Mesenchymal stem cell (in vitro differentiated cells and primary cell): ENCODE measurements around the gene C1orf174.
A peak's percentile ranks its signal among the peaks of the same experiment; 100 is the strongest.

Experiments
- DNase-seq: peaks from one replicate; pipeline ENCODE4 v3.0.0-alpha.2; 2013
- H2AFZ ChIP-seq: one replicate; pipeline ENCODE4 v1.6.1; 2013; ENCODE audit warnings: low read depth, mild to moderate bottlenecking, control low read depth, inconsistent platforms, low read length, moderate library complexity
- H2AK5ac ChIP-seq: 2 replicates; pipeline ENCODE4 v1.6.1; 2013; ENCODE audit warnings: low read length, moderate library complexity, mild to moderate bottlenecking, inconsistent platforms; ENCODE audit not compliant: severe bottlenecking
- H2BK120ac ChIP-seq: one replicate; pipeline ENCODE4 v1.6.1; 2013; ENCODE audit warnings: low read depth, mild to moderate bottlenecking, inconsistent platforms, low read length, moderate library complexity
- H2BK12ac ChIP-seq, 2 experiments: one replicate each; pipeline ENCODE4 v1.6.1; 2013; ENCODE audit warnings: inconsistent platforms in 2 of 2, low read length in 2 of 2, mild to moderate bottlenecking in 2 of 2, moderate library complexity in 2 of 2, control low read depth in 1 of 2
- H2BK15ac ChIP-seq: one replicate; pipeline ENCODE4 v1.6.1; 2013; ENCODE audit warnings: mild to moderate bottlenecking, low read depth, inconsistent platforms; ENCODE audit not compliant: poor library complexity, severe bottlenecking
- H2BK5ac ChIP-seq: 2 replicates; pipeline ENCODE4 v1.6.1; 2013; ENCODE audit warnings: low read depth, mild to moderate bottlenecking, low read length, control low read depth, inconsistent platforms; ENCODE audit not compliant: poor library complexity, severe bottlenecking
- H3K14ac ChIP-seq, 2 experiments: one replicate each; pipeline ENCODE4 v1.6.1; 2013; ENCODE audit warnings: inconsistent platforms in 2 of 2, low read length in 2 of 2, control low read depth in 1 of 2, mild to moderate bottlenecking in 1 of 2, moderate library complexity in 1 of 2
- H3K18ac ChIP-seq, 2 experiments: one replicate each; pipeline ENCODE4 v1.6.1; 2013; ENCODE audit warnings: inconsistent platforms in 2 of 2, low read length in 2 of 2, control low read depth in 1 of 2, low read depth in 1 of 2, mild to moderate bottlenecking in 1 of 2
- H3K23ac ChIP-seq, 2 experiments: one replicate each; pipeline ENCODE4 v1.6.1; 2013; ENCODE audit warnings: inconsistent platforms in 2 of 2, low read length in 2 of 2, mild to moderate bottlenecking in 2 of 2, moderate library complexity in 2 of 2, control low read depth in 1 of 2
- H3K27ac ChIP-seq: 2 replicates; pipeline ENCODE4 v1.5.1; 2013; ENCODE audit warnings: mild to moderate bottlenecking, moderate library complexity, low read length, control low read depth, inconsistent platforms; ENCODE audit not compliant: poor library complexity, severe bottlenecking
- H3K27me3 ChIP-seq, 2 experiments: 2 replicates each; pipeline versions ENCODE4 v1.6.1 to v1.7.0; 2013; ENCODE audit warnings: low read length in 2 of 2, mild to moderate bottlenecking in 2 of 2, moderate library complexity in 2 of 2, control low read depth in 1 of 2, inconsistent platforms in 1 of 2; ENCODE audit not compliant: control insufficient read depth in 1 of 2, insufficient read depth in 1 of 2
- H3K36me3 ChIP-seq, 2 experiments: 2 replicates each; pipeline versions ENCODE4 v1.6.1 to v1.7.0; 2013; ENCODE audit warnings: low read length in 2 of 2, control low read depth in 1 of 2, inconsistent platforms in 1 of 2, low read depth in 1 of 2, mild to moderate bottlenecking in 1 of 2; ENCODE audit not compliant: insufficient read depth in 2 of 2, control insufficient read depth in 1 of 2
- H3K4ac ChIP-seq, 2 experiments: one replicate each; pipeline ENCODE4 v1.6.1; 2013; ENCODE audit warnings: inconsistent platforms in 2 of 2, low read length in 2 of 2, mild to moderate bottlenecking in 2 of 2, moderate library complexity in 2 of 2, control low read depth in 1 of 2, low read depth in 1 of 2
- H3K4me1 ChIP-seq: 2 replicates; pipeline ENCODE4 v1.6.1; 2013; ENCODE audit warnings: low read depth, low read length, control low read depth; ENCODE audit not compliant: control insufficient read depth, insufficient read depth
- H3K4me2 ChIP-seq: 2 replicates; pipeline ENCODE4 v1.6.1; 2013; ENCODE audit warnings: low read length, mild to moderate bottlenecking, inconsistent platforms; ENCODE audit not compliant: poor library complexity, severe bottlenecking
- H3K4me3 ChIP-seq, 2 experiments: 2 replicates each; pipeline versions ENCODE4 v1.5.1 to v1.7.0; 2013; ENCODE audit warnings: low read length in 2 of 2, mild to moderate bottlenecking in 2 of 2, control low read depth in 1 of 2, low read depth in 1 of 2; ENCODE audit not compliant: insufficient read depth in 1 of 2
- H3K79me1 ChIP-seq: replicated peaks from 2 replicates; pipeline ENCODE4 v1.6.1; 2013; ENCODE audit warnings: mild to moderate bottlenecking, control low read depth, low read length, inconsistent platforms; ENCODE audit not compliant: poor library complexity, severe bottlenecking
- H3K9ac ChIP-seq: 2 replicates; pipeline ENCODE4 v1.7.0; 2013; ENCODE audit warnings: mild to moderate bottlenecking, low read length, moderate library complexity
- H3K9me3 ChIP-seq: 2 replicates; pipeline ENCODE4 v1.7.0; 2013; ENCODE audit warnings: mild to moderate bottlenecking, low read length; ENCODE audit not compliant: control insufficient read depth
- H4K8ac ChIP-seq: one replicate; pipeline ENCODE4 v1.6.1; 2013; ENCODE audit warnings: inconsistent platforms, mild to moderate bottlenecking, low read length, moderate library complexity
- H4K91ac ChIP-seq: one replicate; pipeline ENCODE4 v1.6.1; 2013; ENCODE audit warnings: mild to moderate bottlenecking, low read length, inconsistent platforms
- WGBS: methylation state at CpG from one replicate; pipeline ENCODE4 v1.1.7; 2013; ENCODE audit warnings: mixed read lengths; 5-methylcytosine and 5-hydroxymethylcytosine counted together

Gene C1orf174

GRCh38 chr1:3879787-3880428 lies 20.2 kb downstream of the C1orf174 start:
- Histone ChIP-seq H3K79me1 (peaks cover 9% of the 10 kb centered on the region), H2AFZ (no peak overlapping the region), H3K27ac (no peak overlapping the region), H3K4me1 (no peaks in the 10 kb centered on the region), H3K14ac (no peak overlapping the region), H3K4me3 (no peak overlapping the region), H3K27me3 (no peaks in the 10 kb centered on the region), H2AK5ac (no peak overlapping the region), H2BK120ac (no peak overlapping the region), H3K4ac (no peak overlapping the region), H3K23ac (peak overlapping the region in 1 of 2 experiments; percentile 29), H4K8ac (no peak overlapping the region), H2BK5ac (no peak overlapping the region), H3K4me2 (no peak overlapping the region), H3K18ac (no peak overlapping the region), H3K36me3 (peaks cover 39 to 50% of the 10 kb centered on the region in 2 experiments), H3K9me3 (peaks cover 15% of the 10 kb centered on the region), H3K9ac (no peak overlapping the region), H2BK12ac (no peak overlapping the region), H2BK15ac (no peak overlapping the region), H4K91ac (no peak overlapping the region)
- DNase-seq = no peak
- 85% methylated on average over 9 of the region's 9 CpGs for WGBS

GRCh38 chr1:3879099-3879498 lies 21.0 kb downstream of the C1orf174 start:
- H4K8ac ChIP-seq = no peak overlapping the region
- no peak overlapping the region for H2AK5ac ChIP-seq
- no peak overlapping the region for H3K4me3 ChIP-seq
- H3K9ac ChIP-seq = no peak overlapping the region
- H3K14ac ChIP-seq = no peak overlapping the region
- no peak overlapping the region for H3K4me2 ChIP-seq
- 97% methylated on average over 7 of the region's 7 CpGs for WGBS
- no peak overlapping the region for H3K23ac ChIP-seq
- H2BK120ac ChIP-seq = no peak overlapping the region
- H3K9me3 ChIP-seq = peaks cover 15% of the 10 kb centered on the region
- no peak overlapping the region for H2BK12ac ChIP-seq
- H2AFZ ChIP-seq = no peak overlapping the region
- peaks cover 42 to 50% of the 10 kb centered on the region in 2 experiments for H3K36me3 ChIP-seq
- H3K18ac ChIP-seq = no peak overlapping the region
- no peak overlapping the region for H2BK15ac ChIP-seq
- H3K27ac ChIP-seq = no peak overlapping the region
- H3K4me1 ChIP-seq = no peaks in the 10 kb centered on the region
- H3K27me3 ChIP-seq = no peaks in the 10 kb centered on the region
- no peak overlapping the region for H2BK5ac ChIP-seq
- no peak for DNase-seq
- no peak overlapping the region for H3K4ac ChIP-seq
- H3K79me1 ChIP-seq = peaks cover 9% of the 10 kb centered on the region
- H4K91ac ChIP-seq = no peak overlapping the region

- no peak overlapping the region for H2BK5ac ChIP-seq
- H3K9ac ChIP-seq = no peak overlapping the region
- no peaks in the 10 kb centered on the region for H3K27me3 ChIP-seq
- no peaks in the 10 kb centered on the region for H3K4me1 ChIP-seq
- no peak overlapping the region for H3K4me3 ChIP-seq
- no peak for DNase-seq
- H3K27ac ChIP-seq = no peak overlapping the region
- 95% methylated on average over 16 of the region's 16 CpGs for WGBS
- H3K14ac ChIP-seq = no peak overlapping the region
- H2AK5ac ChIP-seq = no peak overlapping the region
- no peak overlapping the region for H3K4me2 ChIP-seq
- no peak overlapping the region for H4K91ac ChIP-seq
- H2AFZ ChIP-seq = no peak overlapping the region
- H2BK120ac ChIP-seq = no peak overlapping the region
- H2BK12ac ChIP-seq = no peak overlapping the region
- no peak overlapping the region for H3K18ac ChIP-seq
- peaks cover 10% of the 10 kb centered on the region for H3K79me1 ChIP-seq
- peaks cover 56 to 62% of the 10 kb centered on the region in 2 experiments for H3K36me3 ChIP-seq
- H2BK15ac ChIP-seq = no peak overlapping the region
- H4K8ac ChIP-seq = no peak overlapping the region
- H3K4ac ChIP-seq = no peak overlapping the region
- peaks cover 15% of the 10 kb centered on the region for H3K9me3 ChIP-seq
- H3K23ac ChIP-seq = no peak overlapping the region
These were observed 23.4 kb downstream of the C1orf174 start for GRCh38 chr1:3876716-3877115.

- H3K4ac ChIP-seq = no peak overlapping the region
- H4K8ac ChIP-seq = no peak overlapping the region
- H3K14ac ChIP-seq = no peak overlapping the region
- H3K27ac ChIP-seq = no peak overlapping the region
- H3K23ac ChIP-seq = no peak overlapping the region
- no peak overlapping the region for H2BK15ac ChIP-seq
- no peak overlapping the region for H2AK5ac ChIP-seq
- peaks cover 55 to 67% of the 10 kb centered on the region in 2 experiments for H3K36me3 ChIP-seq
- H3K9ac ChIP-seq = no peak overlapping the region
- H2BK120ac ChIP-seq = no peak overlapping the region
- H4K91ac ChIP-seq = no peak overlapping the region
- no peak overlapping the region for H3K4me3 ChIP-seq
- peaks cover 11% of the 10 kb centered on the region for H3K4me1 ChIP-seq
- H2BK12ac ChIP-seq = no peak overlapping the region
- peaks cover 2% of the 10 kb centered on the region for H3K79me1 ChIP-seq
- H3K27me3 ChIP-seq = no peaks in the 10 kb centered on the region
- peaks cover 13% of the 10 kb centered on the region for H3K9me3 ChIP-seq
- DNase-seq = no peak
- H2AFZ ChIP-seq = no peak overlapping the region
- no peak overlapping the region for H3K18ac ChIP-seq
- no peak overlapping the region for H3K4me2 ChIP-seq
- 93% methylated on average over 23 of the region's 23 CpGs for WGBS
- no peak overlapping the region for H2BK5ac ChIP-seq
These were observed 25.3 kb downstream of the C1orf174 start for GRCh38 chr1:3874736-3875135.
